ENCODE data around the gene HIP1. TPM values are rescaled to one million over a fixed set of nuclear protein-coding genes. Genes with fewer than 3 reads are reported as not detected.
"Not testable (repeated sequence)": the region's sequence is repeated elsewhere in the genome, so short reads cannot be mapped to it uniquely, and the experiment has no call there.

The HIP1 gene
- total RNA-seq, 1 donor from 2014 or later: 14.0 TPM

DNA sequence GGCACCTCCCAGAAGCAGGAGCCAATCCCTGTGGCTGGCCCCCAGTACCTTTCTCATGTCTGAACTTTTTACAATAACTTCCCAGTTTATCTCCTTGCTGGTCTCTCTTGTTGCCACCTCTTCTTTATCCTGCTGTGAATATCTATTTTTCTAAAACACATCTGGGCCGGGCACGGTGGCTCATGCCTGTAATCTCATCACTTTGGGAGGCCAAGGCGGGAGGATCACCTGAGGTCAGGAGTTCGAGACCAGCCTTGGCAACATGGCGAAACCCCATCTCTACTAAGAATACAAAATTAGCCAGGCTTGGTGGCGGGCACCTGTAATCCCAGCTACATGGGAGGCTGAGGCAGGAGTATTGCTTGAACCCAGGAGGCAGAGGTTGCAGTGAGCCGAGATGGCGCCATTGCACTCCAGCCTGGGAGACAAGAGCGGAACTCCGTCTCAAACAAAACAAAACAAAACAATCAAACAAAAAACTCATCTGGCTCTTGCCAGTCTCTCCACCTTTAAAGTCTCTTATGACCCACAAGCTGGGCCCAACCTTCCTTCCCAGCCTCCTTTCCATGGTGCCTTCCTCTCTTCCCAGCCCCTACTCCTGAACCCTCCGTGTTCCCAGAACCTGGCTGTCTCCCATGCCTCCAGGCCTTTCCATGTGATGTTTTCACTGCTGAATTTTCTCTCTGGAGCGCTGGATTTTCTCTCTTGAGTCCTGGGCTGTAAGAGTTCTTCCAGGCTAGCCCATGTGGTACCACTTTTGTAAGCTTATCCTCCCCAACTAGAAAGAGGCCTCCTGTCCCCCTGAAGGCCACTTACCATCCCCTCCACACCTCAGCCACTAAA lies 51.3 kb downstream of the HIP1 start:
- Histone ChIP-seq H2AFZ (ENCODE audit: low read depth, low read length) (no peak overlapping the region), H3K4me2 (ENCODE audit: low read length) (no peak overlapping the region), H3K36me3 (ENCODE audit: insufficient read depth, low read length) (no peaks in the 10 kb centered on the region), H3K79me2 (ENCODE audit: insufficient read depth, low read length) (no peaks in the 10 kb centered on the region), H3K4me3 (ENCODE audit: insufficient read depth, low read depth, low read length) (no peak overlapping the region), H3K27ac (ENCODE audit: low read depth, low read length) (no peak overlapping the region), H4K20me1 (ENCODE audit: insufficient read depth, low read length) (no peaks in the 10 kb centered on the region), H3K9ac (ENCODE audit: low read length) (no peak overlapping the region), H3K4me1 (ENCODE audit: insufficient read depth, low read length) (no peaks in the 10 kb centered on the region), H3K27me3 (ENCODE audit: insufficient read depth, low read length) (no peaks in the 10 kb centered on the region), H3K9me3 (ENCODE audit: insufficient read depth, low read depth, low read length) (no peaks in the 10 kb centered on the region)
- H3K4me1 Mint-ChIP-seq (ENCODE audit: low read depth, unreplicated experiment): no peaks in the 10 kb centered on the region
- no peak overlapping the region for H3K4me3 Mint-ChIP-seq (ENCODE audit: unreplicated experiment)
- H3K27me3 Mint-ChIP-seq (ENCODE audit: low read depth, unreplicated experiment): peaks cover 11% of the 10 kb centered on the region
- H3K36me3 Mint-ChIP-seq (ENCODE audit: low read depth, unreplicated experiment): no peaks in the 10 kb centered on the region
- no peak for FAIRE-seq
- peaks cover 2% of the 10 kb centered on the region for H3K9me3 Mint-ChIP-seq (ENCODE audit: unreplicated experiment)
- no peak overlapping the region for H3K27ac Mint-ChIP-seq (ENCODE audit: unreplicated experiment)
- no peak for TF ChIP-seq CTCF (IDR thresholded peaks at IDR 0.05; ENCODE audit: insufficient read depth, low read depth, low read length)
- no peak for TF ChIP-seq EZH2 (IDR thresholded peaks at IDR 0.05; ENCODE audit: insufficient read depth, low read length)
- no peak for DNase-seq (ENCODE audit: low read depth)

- Mint-ChIP-seq H3K4me1 (ENCODE audit: low read depth, unreplicated experiment) (no peaks in the 10 kb centered on the region), H3K27ac (ENCODE audit: unreplicated experiment) (no peak overlapping the region), H3K36me3 (ENCODE audit: low read depth, unreplicated experiment) (no peaks in the 10 kb centered on the region), H3K9me3 (ENCODE audit: unreplicated experiment) (peaks cover 2% of the 10 kb centered on the region), H3K4me3 (ENCODE audit: unreplicated experiment) (no peak overlapping the region), H3K27me3 (ENCODE audit: low read depth, unreplicated experiment) (peaks cover 12% of the 10 kb centered on the region)
- FAIRE-seq: no peak
- Histone ChIP-seq H3K27me3 (ENCODE audit: insufficient read depth, low read length) (no peaks in the 10 kb centered on the region), H4K20me1 (ENCODE audit: insufficient read depth, low read length) (no peaks in the 10 kb centered on the region), H2AFZ (ENCODE audit: low read depth, low read length) (no peak overlapping the region), H3K27ac (ENCODE audit: low read depth, low read length) (no peak overlapping the region), H3K4me3 (ENCODE audit: insufficient read depth, low read depth, low read length) (no peak overlapping the region), H3K9me3 (ENCODE audit: insufficient read depth, low read depth, low read length) (no peaks in the 10 kb centered on the region), H3K36me3 (ENCODE audit: insufficient read depth, low read length) (no peaks in the 10 kb centered on the region), H3K4me1 (ENCODE audit: insufficient read depth, low read length) (no peaks in the 10 kb centered on the region), H3K79me2 (ENCODE audit: insufficient read depth, low read length) (no peaks in the 10 kb centered on the region), H3K9ac (ENCODE audit: low read length) (no peak overlapping the region), H3K4me2 (ENCODE audit: low read length) (no peak overlapping the region)
- TF ChIP-seq EZH2 (IDR thresholded peaks at IDR 0.05; ENCODE audit: insufficient read depth, low read length) (no peak), CTCF (IDR thresholded peaks at IDR 0.05; ENCODE audit: insufficient read depth, low read depth, low read length) (no peak)
- no peak for DNase-seq (ENCODE audit: low read depth)
Observed at GRCh38 chr7:75686551-75686950, 52.2 kb downstream of the HIP1 start.

GRCh38 chr7:75682052-75682451 lies 56.7 kb downstream of the HIP1 start:
- not testable (repeated sequence) for H3K4me1 Mint-ChIP-seq (ENCODE audit: low read depth, unreplicated experiment)

More at GRCh38 chr7:75682052-75682451, 56.7 kb downstream of the HIP1 start:
- not testable (repeated sequence) for H4K20me1 ChIP-seq (ENCODE audit: insufficient read depth, low read length); DNase-seq (ENCODE audit: low read depth); H3K9me3 Mint-ChIP-seq (ENCODE audit: unreplicated experiment); H3K4me3 Mint-ChIP-seq (ENCODE audit: unreplicated experiment); H3K9ac ChIP-seq (ENCODE audit: low read length); H3K4me1 ChIP-seq (ENCODE audit: insufficient read depth, low read length); H3K4me3 ChIP-seq (ENCODE audit: insufficient read depth, low read depth, low read length); FAIRE-seq; H3K27me3 ChIP-seq (ENCODE audit: insufficient read depth, low read length); H3K27ac ChIP-seq (ENCODE audit: low read depth, low read length); H3K27me3 Mint-ChIP-seq (ENCODE audit: low read depth, unreplicated experiment); H3K4me2 ChIP-seq (ENCODE audit: low read length); H3K9me3 ChIP-seq (ENCODE audit: insufficient read depth, low read depth, low read length); H3K36me3 ChIP-seq (ENCODE audit: insufficient read depth, low read length); H2AFZ ChIP-seq (ENCODE audit: low read depth, low read length); H3K27ac Mint-ChIP-seq (ENCODE audit: unreplicated experiment); H3K79me2 ChIP-seq (ENCODE audit: insufficient read depth, low read length); H3K36me3 Mint-ChIP-seq (ENCODE audit: low read depth, unreplicated experiment)

Measured in astrocyte (in vitro differentiated cells and primary cell).